ENCODE results near the gene DDX3X. TPM values are rescaled to one million over a fixed set of nuclear protein-coding genes. Genes with fewer than 3 reads are reported as not detected.
"Not testable (repeated sequence)": the region's sequence is repeated elsewhere in the genome, so short reads cannot be mapped to it uniquely, and the experiment has no call there.

DDX3X gene
- 490 TPM for total RNA-seq
- long read RNA-seq, full-length matches to known transcripts: 15 of 42 reads
- long read RNA-seq, partial matches to known transcripts: 2 of 42 reads
- long read RNA-seq, other reads (novel, unspliced or antisense): 25 of 42 reads

DNA sequence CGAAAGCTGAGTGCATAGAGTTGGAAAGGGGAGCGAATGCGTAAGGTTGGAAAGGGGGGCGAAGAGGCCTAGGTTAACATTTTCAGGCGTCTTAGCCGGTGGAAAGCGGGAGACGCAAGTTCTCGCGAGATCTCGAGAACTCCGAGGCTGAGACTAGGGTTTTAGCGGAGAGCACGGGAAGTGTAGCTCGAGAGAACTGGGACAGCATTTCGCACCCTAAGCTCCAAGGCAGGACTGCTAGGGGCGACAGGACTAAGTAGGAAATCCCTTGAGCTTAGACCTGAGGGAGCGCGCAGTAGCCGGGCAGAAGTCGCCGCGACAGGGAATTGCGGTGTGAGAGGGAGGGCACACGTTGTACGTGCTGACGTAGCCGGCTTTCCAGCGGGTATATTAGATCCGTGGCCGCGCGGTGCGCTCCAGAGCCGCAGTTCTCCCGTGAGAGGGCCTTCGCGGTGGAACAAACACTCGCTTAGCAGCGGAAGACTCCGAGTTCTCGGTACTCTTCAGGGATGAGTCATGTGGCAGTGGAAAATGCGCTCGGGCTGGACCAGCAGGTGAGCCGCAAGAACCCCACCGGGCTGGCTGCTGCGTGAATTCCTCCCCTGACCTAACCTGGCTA lies at the start of gene DDX3X:
Gene DDX3X (plus strand): TSS at position 419 of the 619 bp plus-strand sequence. CDS start 91 bp downstream, at position 510.
- DNase-seq (ENCODE audit: low spot score): peak; percentile 98

DNA sequence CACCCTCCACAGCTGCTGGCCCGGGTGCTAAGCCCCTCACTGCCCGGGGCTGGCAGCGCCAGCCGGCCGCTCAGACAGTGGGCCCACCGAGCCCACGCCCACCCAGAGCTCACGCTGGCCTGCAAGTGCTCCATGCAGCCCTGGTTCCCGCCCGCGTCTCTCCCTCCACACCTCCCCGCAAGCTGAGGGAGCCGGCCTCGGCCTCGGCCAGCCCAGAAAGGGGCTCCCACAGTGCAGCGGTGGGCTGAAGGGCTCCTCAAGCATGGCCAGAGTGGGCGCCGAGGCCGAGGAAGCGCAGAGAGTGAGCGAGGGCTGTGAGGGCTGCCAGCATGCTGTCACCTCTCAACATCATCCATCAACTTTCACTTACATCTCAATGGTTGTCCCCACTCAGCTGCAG lies 48.0 kb upstream of the DDX3X start:
- DNase-seq (ENCODE audit: low spot score): not testable (repeated sequence)

DNA sequence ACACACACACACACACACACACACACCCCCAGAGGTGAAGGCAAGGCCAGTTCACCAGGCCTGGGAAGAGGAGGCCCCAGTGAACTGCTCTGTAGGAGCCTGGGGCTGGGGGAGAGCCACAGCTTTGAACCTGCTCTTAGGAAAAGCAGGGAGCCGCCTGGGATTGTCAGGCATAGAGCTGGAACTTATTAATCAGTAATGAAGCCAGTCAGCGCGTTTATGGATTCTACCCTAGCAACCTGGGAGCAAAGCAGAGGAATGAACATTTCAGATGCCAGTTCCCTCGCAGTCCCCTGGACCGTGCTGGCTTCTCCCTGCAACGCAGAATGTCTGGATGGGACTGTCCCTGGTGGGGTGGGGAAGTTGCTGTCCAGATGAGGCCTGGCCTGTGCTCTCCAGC lies 45.3 kb upstream of the DDX3X start:
- no peak for DNase-seq (ENCODE audit: low spot score)

DNA sequence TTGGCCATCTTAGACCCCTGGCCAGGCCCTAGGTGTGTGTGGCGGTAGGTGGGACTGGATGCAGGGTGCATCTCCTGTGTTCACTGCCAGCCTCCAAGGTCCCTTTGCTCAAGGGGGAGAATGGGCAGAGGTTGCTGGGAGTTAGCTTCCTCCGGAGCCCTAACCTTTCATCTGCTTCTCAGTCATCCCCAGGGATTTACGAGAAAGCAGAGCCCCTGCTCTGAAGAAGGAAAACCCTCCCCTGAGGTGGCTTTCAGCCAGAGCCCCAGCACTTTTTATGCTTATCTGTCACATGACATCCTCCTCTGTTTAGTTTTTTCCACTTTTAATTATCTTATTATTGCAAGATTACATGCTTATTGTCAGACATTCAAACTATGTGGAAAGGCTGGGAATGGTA lies 44.9 kb upstream of the DDX3X start:
- no peak for DNase-seq (ENCODE audit: low spot score)

DNA sequence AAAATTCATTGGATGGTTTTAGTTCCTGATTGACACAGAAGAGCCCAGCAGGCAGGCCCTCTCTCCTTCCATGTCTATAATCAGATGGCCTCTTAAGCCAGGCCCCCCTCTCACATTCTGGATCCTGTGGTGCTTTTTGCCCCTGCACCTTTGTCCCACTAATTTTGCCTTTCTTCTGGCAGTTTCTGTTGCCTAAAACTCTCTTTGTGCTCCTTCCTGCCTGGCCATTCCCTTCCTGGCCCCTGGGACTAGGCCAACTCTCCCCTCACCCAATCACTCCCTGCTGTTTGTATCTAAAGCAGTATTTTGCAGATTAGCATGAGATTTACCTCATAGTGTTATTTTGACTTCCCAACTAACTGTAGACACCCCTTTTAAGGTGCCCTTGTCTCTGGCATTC lies 42.7 kb upstream of the DDX3X start:
- DNase-seq (ENCODE audit: low spot score): no peak

DNA sequence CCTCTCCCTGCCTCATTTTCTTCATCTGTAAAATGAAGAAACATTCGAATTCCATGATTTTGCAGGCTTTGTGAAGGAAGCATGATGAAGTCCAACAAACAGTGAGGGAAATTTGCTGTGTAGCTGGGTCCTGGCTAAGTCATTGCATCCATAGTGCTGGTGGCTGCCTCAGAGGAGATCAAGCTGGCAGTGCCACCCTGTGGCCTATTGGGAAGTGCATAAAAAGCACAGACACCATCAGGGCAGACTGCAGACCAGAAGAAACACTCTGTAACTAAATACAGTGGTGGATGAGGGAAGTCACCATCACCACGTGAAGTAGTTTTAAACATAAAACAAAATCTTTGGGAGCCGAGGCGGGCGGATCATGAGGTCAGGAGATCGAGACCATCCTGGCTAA lies 40.7 kb upstream of the DDX3X start:
- DNase-seq (ENCODE audit: low spot score): no peak

DNA sequence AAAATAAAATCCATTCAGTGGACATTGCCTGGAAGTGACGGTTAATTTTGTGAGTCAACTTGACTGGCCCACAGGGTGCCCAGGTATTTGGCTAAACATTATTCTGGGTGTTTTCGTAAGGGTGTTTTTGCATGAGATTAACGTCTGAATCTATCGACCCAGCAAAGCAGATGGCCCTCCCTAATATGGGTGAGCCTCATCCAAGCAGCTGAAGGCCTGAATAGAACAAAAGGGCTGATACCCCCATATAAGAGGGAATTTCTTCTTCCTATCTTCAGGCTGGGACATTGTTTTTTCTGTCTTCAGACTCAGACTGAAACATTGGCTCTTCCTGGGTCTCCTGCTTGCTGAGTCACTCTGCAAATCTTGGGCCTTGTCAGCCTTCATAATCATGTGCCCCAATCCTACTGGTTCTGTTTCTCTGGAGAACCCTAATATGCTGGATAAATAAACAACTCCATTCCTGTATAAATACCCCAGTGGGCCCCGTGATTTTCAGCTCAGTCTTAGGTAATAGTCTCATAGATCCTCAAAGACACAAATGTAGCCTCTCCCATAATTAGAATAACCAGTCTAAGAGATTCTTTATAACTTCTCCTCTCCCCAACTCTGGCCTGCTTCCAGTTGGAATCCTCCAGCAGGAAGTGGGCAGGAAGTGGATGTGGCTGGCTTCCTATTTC lies 33.1 kb upstream of the DDX3X start:
- DNase-seq (ENCODE audit: low spot score): no peak

DNA sequence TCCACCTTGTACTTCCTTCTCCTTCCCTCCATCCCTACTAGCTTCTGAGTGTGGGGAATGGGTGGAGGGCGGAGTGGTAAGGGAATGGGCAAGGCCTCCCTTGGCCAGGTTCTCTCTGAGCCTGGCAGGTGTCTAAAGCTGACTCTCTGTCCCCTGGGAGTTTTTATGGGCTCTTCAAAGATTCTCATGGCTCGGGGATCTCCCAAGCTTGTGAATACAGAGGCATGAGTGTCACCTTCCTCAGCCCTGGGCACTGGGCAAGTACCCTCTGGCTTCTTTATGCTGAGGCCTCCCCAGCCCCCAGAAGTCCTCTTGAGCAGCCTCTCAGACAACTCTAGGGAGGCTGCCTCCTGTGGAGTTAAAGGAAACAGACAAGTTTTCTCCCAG lies 32.5 kb upstream of the DDX3X start:
- DNase-seq (ENCODE audit: low spot score): no peak

DNA sequence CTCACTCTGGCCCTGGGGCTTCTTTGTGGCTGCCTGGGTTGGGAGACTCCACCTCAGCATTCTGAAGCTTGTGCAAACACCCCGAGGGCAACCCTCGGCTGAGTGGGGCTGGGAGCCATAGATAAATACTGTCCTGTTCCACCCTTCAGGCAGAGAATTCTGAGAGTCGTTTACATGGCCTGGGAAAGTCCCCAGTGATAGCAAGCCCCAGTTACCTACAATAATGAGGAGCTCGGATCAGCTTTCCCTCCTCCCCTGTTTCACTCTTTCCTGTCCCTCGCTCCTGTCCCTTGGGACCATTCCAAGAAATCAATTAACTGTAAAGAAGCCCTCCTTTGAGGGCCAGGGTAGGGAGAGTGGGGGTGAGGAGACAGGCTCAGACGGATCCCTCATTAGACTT lies 31.6 kb upstream of the DDX3X start:
- DNase-seq (ENCODE audit: low spot score): no peak

DNA sequence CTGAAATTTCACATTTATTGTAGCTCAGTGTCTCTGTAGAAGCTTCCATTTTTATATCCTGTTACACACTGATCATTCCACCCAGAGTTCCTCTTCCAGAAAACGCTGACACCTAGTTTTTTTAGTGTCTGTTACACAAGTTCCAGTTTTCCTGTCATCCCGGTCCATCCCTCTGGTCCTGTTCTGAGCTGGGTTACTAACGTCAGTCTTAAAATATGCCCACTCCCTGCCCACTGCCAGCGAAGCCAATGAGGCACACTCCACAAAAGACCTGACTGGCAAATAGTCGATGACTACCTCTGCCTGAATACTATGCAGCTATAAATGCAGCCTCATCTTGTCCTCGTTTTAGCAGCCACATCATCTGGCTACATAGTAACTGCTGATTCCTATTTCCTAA lies 30.9 kb upstream of the DDX3X start:
- no peak for DNase-seq (ENCODE audit: low spot score)

DNA sequence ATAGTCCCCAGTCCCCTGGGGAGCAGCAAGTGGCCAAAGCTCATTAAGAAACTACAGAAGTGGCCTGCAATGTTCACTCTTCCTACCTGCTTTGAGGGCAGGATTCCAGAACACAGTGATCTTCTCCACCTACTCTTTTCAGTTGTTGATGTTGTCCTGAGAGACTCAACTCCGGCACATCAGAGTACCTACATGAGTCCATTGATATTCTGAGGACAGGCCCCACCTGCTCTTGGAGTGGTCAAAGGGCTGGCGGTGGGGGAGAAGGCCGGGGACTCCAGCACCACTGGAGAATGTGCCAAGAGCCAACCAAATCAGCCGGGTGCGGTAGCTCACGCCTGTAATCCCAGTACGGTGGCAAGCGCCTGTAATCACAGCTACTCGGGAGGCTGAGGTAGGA lies 29.8 kb upstream of the DDX3X start:
- DNase-seq (ENCODE audit: low spot score): no peak

DNA sequence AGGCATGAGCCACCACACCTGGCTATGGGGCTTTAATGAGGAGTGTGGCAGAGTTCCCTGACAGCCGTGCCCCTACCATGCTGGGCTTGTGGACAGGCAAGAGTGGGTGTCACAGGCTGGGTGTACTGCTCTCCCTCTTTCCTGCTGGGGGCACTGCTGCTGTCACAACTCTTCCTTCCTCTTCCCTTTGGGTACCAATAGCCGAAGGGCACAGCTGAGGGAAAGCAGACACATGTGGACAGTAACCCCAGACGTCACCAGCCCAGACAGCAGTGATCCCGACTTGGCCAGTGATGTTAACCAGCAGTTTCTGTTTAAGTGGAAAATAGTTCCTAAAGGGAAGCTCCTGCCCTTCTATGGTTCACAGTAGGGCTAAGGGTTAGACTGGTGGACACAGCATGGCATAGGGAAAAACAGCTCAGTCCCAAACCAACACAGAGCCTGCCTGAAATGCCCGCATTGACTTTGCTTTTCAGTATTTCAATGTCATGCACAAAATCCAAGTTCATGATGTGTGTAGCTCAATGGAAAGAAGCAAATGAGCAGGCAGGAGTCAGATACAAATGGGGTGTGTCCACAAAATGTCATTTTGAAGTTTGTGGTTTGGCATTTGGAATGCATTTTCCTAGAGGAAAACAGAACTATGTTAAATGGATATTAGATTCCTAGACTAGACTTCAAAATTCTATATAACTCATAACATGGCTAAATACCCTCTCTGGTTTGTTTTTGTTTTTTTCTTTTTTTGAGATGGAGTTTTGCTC lies 24.9 kb upstream of the DDX3X start:
- no peak for DNase-seq (ENCODE audit: low spot score)

DNA sequence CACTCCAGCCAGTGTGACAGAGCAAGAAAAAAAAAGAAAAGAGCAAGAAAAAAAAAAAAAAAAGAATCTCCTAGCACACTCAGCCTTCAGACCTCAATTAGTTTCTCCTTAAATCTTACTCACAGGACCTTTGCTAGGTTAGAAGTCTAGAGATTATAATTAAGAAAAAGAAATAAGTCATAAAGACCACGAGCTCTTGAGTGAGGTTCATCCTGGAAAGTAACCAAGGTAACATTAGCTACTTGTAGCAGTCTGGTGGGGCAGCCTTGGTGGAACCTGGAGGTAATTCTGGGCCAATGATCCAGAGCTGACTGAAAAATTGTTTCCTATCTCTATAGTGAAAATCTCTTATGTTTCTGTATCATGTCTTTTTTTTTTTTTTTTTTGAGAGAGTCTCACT lies 21.2 kb upstream of the DDX3X start:
- DNase-seq (ENCODE audit: low spot score): no peak

DNA sequence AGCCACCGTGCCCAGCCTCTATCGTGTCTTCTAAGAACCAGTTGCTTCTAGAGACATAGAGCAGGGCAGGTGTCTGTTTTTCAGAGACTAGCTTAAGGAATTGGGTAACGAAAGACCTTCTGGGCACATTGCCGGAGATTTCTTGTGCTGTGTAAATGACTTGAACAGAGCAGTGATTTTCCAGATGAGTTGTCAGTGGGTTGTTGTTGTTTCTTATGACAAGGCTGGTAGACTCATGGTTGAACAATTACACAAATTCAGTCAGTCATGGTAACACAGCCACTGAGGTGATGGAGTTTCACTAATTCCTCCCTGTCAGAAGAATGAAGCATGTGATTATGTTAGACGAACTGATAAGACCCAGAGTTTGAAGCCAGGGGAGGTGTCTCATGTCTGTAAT lies 20.5 kb upstream of the DDX3X start:
- no peak for DNase-seq (ENCODE audit: low spot score)

DNA sequence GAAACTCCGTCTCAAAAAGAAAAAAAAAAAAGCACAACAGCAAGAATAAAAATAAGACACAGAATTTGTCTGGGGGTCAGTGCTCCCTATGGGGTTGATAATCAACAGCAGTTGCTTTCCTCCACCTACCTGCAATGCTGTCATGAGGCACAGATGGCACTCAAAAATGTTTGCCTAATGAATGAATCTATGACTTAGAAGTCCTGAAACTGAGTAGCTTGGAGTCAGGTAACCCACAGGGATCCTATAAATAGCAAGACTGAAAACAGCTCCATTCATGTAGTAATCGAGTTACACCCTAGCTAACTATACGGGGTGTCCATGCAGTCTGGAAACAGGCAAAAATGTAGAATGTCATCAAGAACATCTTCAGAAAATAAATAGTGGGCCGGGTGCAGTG lies 19.8 kb upstream of the DDX3X start:
- DNase-seq (ENCODE audit: low spot score): no peak

DNA sequence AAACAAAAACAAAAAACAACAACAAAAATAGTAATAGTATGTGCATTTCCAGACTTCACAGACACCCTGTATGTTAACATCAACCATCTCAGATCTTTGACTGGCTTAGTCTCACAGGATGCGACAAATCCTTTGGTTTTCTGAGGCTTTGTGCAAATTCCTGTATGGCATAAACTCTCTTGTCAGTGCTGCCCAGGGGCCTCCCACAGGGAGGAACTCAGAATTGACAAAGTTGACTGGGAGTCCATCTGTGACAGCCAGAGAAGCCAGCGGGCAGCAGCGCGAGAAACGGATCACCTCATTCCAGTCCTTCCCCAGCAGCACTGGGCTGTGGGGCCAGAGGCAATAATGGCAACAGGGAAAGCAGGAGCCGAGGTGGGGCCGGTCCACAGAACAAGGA lies 19.1 kb upstream of the DDX3X start:
- no peak for DNase-seq (ENCODE audit: low spot score)

DNA sequence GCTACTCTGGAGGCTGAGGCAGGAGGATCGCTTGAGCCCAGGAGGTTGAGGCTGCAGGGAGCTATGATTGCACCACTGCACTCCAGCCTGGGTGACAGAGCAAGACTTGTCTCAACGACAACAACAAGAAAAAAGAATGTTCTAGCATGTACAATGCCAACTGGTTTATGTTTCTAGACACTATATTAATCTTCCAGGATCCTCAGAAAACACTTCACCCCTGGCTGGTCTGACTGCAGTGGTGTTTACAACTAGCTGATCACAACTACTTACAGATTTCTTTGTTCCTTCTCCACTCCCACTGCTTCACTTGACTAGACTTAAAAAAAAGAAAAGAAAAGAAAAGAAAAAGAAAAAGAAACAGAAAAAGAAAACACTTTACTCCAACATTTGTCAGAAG lies 17.7 kb upstream of the DDX3X start:
- DNase-seq (ENCODE audit: low spot score): not testable (repeated sequence)

DNA sequence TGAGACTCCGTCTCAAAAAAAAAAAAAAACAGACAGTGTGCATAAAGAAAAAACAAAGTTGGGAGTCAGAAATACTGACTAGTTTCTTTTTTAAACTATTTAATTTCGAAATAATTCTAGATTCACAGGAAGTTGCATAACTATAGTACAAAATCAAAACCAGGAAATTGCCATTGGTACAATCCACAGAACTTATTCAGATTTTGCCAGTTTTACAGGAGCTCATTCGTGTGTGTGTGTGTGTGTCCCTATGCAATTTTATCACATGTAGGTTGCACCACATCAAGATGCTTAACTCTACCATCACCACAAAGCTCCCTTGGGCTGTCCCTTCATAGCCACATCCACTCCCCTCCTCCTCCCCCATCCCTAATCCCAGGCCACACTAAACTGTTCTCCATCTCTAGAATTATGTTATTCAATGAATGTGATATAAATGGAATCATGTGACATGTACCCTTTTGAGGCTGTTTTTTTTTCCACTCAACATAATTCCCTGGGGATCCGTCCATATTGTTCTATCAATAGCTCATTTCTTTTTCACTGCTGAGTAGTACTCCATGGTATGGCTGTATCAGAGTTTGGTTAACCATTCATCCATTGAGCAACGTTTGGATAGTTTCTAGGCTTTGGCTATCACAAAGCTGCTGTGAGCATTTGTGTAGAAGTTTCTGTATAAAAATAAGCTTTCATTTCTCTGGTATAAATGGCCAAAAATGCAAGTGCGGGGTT lies 16.3 kb upstream of the DDX3X start:
- peak; percentile 1 for DNase-seq (ENCODE audit: low spot score)

DNA sequence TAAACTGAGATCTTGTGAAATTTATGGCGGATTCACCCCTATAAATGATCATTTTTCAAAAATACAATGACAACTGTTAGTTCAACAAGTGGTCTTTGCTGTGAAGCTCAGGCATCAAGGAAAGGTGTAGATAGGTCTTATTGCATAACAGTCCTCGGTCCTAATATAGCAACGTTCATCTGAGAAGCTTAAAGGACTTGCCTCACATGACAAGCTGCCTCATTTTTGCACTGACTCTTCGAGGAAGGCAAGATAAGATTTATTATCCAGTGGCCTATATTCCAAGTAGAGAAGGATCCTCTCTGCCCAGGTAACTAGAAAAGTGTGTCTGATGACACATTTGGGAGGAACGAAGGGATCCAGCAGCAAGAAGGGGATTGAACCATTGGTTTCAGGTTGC lies 13.6 kb upstream of the DDX3X start:
- no peak for DNase-seq (ENCODE audit: low spot score)

DNA sequence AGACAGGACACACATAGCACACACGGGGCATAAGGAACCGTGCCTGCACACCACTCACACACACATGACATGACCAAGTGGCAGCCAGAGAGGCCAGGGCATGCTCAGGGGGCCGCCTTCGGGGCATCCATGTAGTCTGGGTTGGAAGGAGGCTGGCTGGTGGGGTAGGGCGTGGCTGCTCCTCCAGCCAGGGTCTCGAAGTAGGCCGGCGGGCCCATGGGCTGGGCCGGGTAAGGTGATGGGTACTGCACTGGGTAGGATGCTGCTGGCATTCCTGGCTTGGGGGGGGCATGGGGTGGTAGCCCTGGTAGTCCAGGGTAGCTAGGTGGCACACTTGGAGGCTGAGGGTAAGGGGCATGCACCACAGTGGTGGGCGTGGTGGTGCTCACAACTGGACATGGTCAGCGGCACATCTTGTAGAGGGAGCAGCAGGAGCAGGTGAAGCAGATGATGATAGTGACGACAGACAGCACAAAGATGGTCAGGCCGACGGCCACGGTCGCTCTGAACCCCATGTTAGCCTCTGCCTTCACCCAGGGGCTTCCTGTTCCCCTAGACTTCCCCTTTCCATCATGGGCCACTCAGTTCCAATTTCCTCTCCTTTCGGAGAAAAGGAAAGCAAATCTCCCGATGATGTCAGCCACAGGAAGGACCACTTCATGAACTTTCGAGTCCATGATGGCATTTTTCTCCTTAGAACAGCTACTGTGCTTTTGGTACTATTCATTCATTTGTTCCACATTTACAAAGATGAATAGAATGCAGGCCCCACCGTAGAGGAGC lies 10.9 kb upstream of the DDX3X start:
- DNase-seq (ENCODE audit: low spot score): no peak

DNA sequence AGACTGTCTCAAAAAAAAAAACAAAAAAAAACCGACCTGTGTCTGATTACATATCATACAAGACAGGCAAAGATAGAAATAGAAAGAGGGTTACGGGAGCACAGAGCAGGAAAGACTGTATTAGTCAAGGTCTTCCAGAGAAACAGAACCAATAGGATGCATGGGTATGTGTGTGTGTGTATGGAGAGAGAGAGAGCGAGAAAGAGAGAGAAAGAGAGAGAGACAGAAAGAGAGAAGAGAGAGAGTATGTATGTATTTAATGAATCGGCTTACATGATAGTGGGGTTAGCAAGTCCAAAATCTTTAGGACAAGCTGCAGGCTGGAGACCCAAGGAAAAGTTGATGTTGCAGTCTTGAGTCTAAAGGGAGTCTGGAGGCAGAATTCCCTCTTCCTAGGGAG lies 7.5 kb upstream of the DDX3X start:
- no peak for DNase-seq (ENCODE audit: low spot score)
